ENCODE measurements around the gene MYB.
"Not testable (repeated sequence)": the region's sequence is repeated elsewhere in the genome, so short reads cannot be mapped to it uniquely, and the experiment has no call there.

The MYB gene

GRCh38 chr6:135222623-135223022 lies 41.5 kb downstream of the MYB start:
- DNase-seq (ENCODE audit: low read depth in 3 of 3): no peak

- no peak for DNase-seq (ENCODE audit: low read depth in 3 of 3)
Measured at GRCh38 chr6:135224037-135224647, 43.0 kb downstream of the MYB start.

- DNase-seq (ENCODE audit: low read depth in 3 of 3): no peak
Measured at GRCh38 chr6:135225911-135226310, 44.8 kb downstream of the MYB start.

GRCh38 chr6:135226537-135226936 lies 45.4 kb downstream of the MYB start:
- no peak for DNase-seq (ENCODE audit: low read depth in 3 of 3)

- DNase-seq (ENCODE audit: low read depth in 3 of 3): no peak
Measured at GRCh38 chr6:135227349-135227748, 46.2 kb downstream of the MYB start.

GRCh38 chr6:135227758-135228157 lies 46.6 kb downstream of the MYB start:
- no peak for DNase-seq (ENCODE audit: low read depth in 3 of 3)

GRCh38 chr6:135228486-135228885 lies 47.4 kb downstream of the MYB start:
- DNase-seq (ENCODE audit: low read depth in 3 of 3): no peak

GRCh38 chr6:135229996-135230395 lies 48.9 kb downstream of the MYB start:
- DNase-seq (ENCODE audit: low read depth in 3 of 3): no peak

- DNase-seq (ENCODE audit: low read depth in 3 of 3): no peak
Measured at GRCh38 chr6:135230711-135231468, 49.8 kb downstream of the MYB start.

GRCh38 chr6:135231469-135231844 lies 50.3 kb downstream of the MYB start:
- no peak for DNase-seq (ENCODE audit: low read depth in 3 of 3)

GRCh38 chr6:135233686-135234491 lies 52.8 kb downstream of the MYB start:
- no peak for DNase-seq (ENCODE audit: low read depth in 3 of 3)

- DNase-seq (ENCODE audit: low read depth in 3 of 3): no peak
Measured at GRCh38 chr6:135234492-135234780, 53.3 kb downstream of the MYB start.

GRCh38 chr6:135235716-135236115 lies 54.6 kb downstream of the MYB start:
- no peak for DNase-seq (ENCODE audit: low read depth in 3 of 3)

- DNase-seq (ENCODE audit: low read depth in 3 of 3): no peak
Measured at GRCh38 chr6:135236319-135236718, 55.2 kb downstream of the MYB start.

- no peak for DNase-seq (ENCODE audit: low read depth in 3 of 3)
Measured at GRCh38 chr6:135236732-135237131, 55.6 kb downstream of the MYB start.

GRCh38 chr6:135240711-135241110 lies 59.6 kb downstream of the MYB start:
- no peak for DNase-seq (ENCODE audit: low read depth in 3 of 3)

- no peak for DNase-seq (ENCODE audit: low read depth in 3 of 3)
Measured at GRCh38 chr6:135243871-135244796, 63.0 kb downstream of the MYB start.

- no peak for DNase-seq (ENCODE audit: low read depth in 3 of 3)
Measured at GRCh38 chr6:135244805-135245204, 63.7 kb downstream of the MYB start.

- DNase-seq (ENCODE audit: low read depth in 3 of 3): not testable (repeated sequence)
Measured at GRCh38 chr6:135246412-135247012, 65.4 kb downstream of the MYB start.

- DNase-seq (ENCODE audit: low read depth in 3 of 3): no peak
Measured at GRCh38 chr6:135250234-135250633, 69.1 kb downstream of the MYB start.

- no peak for DNase-seq (ENCODE audit: low read depth in 3 of 3)
Measured at GRCh38 chr6:135250751-135251497, 69.8 kb downstream of the MYB start.
